Liver (tissue), 3 donors: Measurements from ENCODE around the gene ARL4D.

Experiments used
- GABPA ChIP-seq, 2 donors: IDR thresholded peaks in 1 of 2; conservative IDR thresholded peaks in 1 of 2; 2 replicates each; pipeline ENCODE4 v1.6.1; 2016; ENCODE audit warnings: antibody characterized with exemption in 2 of 2, mild to moderate bottlenecking in 1 of 2, moderate library complexity in 1 of 2
- SP1 ChIP-seq: IDR thresholded peaks from 2 replicates; pipeline ENCODE4 v1.6.1; 2018; ENCODE audit warnings: antibody characterized with exemption, mild to moderate bottlenecking
- TAF1 ChIP-seq: conservative IDR thresholded peaks from 2 replicates; pipeline ENCODE4 v1.6.1; 2016; ENCODE audit warnings: antibody characterized with exemption, mild to moderate bottlenecking
- YY1 ChIP-seq: IDR thresholded peaks from 2 replicates; pipeline ENCODE4 v1.6.1; 2016; ENCODE audit warnings: antibody characterized with exemption, mild to moderate bottlenecking
- TF ChIP-seq, protein P1 (sequence below): fragments of 150-350 bp; IDR thresholded peaks from 2 replicates; pipeline ENCODE4 v1.5.1; 2017; ENCODE audit warnings: improper control_type of control experiment, low read depth, low read length; ENCODE audit not compliant: missing input control
- TF ChIP-seq, protein P2 (sequence below): IDR thresholded peaks from 2 replicates; pipeline ENCODE4 v1.6.1; 2016; ENCODE audit warnings: antibody characterized with exemption
- TF ChIP-seq, protein P3 (sequence below): IDR thresholded peaks from 2 replicates; pipeline ENCODE4 v1.6.1; 2016; ENCODE audit warnings: antibody characterized with exemption
- TF ChIP-seq, protein P4 (sequence below): IDR thresholded peaks from 2 replicates; pipeline ENCODE4 v1.6.1; 2016; ENCODE audit warnings: antibody characterized with exemption, mild to moderate bottlenecking
- donor health status: healthy.
- donor health status: healthy.

DNA sequence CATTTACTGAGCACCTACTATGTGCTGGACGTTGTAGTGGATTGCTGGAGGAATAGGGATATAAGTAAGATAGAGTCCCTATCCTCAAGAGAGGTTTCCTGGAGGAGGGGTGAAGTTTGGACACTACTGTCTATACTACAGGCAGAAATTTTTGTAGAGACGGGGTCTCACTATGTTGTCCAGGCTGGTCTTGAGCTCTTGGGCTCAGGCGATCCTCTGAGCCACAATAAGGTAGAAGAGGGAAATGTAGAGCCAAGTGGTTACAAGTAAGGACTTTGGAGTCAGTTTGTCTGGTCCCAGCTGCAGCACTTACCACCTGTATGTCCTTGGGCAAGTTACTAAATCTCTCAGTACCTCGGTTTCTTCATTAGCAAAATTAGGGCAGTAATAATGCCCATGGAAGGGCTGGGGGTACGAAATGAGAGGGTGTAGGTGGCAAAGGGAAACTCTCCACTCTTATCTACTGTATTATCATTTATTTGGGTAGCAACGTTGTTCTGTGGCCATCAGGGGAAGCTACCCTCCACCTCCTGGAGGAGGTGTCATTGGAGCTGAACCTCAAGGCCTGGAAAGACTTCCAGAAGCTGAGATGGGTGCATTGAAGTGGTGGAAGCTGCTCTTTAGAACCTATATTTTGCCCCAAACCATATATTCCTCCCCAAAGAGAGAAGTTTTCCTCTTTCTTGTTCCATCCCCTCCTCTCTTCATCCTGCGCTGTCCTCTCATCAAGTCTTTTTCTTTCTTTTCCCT, 50.1 kb downstream of the ARL4D start:
- TF ChIP-seq, protein P1, sequence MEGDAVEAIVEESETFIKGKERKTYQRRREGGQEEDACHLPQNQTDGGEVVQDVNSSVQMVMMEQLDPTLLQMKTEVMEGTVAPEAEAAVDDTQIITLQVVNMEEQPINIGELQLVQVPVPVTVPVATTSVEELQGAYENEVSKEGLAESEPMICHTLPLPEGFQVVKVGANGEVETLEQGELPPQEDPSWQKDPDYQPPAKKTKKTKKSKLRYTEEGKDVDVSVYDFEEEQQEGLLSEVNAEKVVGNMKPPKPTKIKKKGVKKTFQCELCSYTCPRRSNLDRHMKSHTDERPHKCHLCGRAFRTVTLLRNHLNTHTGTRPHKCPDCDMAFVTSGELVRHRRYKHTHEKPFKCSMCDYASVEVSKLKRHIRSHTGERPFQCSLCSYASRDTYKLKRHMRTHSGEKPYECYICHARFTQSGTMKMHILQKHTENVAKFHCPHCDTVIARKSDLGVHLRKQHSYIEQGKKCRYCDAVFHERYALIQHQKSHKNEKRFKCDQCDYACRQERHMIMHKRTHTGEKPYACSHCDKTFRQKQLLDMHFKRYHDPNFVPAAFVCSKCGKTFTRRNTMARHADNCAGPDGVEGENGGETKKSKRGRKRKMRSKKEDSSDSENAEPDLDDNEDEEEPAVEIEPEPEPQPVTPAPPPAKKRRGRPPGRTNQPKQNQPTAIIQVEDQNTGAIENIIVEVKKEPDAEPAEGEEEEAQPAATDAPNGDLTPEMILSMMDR = no peak
- TF ChIP-seq YY1 (no peak), GABPA (IDR thresholded peaks at IDR 0.05 in 1 of 2, conservative IDR thresholded peaks at IDR 0.05 in 1 of 2) (no peak), TAF1 (no peak), SP1 (no peak)
- TF ChIP-seq, protein P2, sequence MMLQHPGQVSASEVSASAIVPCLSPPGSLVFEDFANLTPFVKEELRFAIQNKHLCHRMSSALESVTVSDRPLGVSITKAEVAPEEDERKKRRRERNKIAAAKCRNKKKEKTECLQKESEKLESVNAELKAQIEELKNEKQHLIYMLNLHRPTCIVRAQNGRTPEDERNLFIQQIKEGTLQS = no peak
- TF ChIP-seq, protein P3, sequence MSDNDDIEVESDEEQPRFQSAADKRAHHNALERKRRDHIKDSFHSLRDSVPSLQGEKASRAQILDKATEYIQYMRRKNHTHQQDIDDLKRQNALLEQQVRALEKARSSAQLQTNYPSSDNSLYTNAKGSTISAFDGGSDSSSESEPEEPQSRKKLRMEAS = no peak
- TF ChIP-seq, protein P4, sequence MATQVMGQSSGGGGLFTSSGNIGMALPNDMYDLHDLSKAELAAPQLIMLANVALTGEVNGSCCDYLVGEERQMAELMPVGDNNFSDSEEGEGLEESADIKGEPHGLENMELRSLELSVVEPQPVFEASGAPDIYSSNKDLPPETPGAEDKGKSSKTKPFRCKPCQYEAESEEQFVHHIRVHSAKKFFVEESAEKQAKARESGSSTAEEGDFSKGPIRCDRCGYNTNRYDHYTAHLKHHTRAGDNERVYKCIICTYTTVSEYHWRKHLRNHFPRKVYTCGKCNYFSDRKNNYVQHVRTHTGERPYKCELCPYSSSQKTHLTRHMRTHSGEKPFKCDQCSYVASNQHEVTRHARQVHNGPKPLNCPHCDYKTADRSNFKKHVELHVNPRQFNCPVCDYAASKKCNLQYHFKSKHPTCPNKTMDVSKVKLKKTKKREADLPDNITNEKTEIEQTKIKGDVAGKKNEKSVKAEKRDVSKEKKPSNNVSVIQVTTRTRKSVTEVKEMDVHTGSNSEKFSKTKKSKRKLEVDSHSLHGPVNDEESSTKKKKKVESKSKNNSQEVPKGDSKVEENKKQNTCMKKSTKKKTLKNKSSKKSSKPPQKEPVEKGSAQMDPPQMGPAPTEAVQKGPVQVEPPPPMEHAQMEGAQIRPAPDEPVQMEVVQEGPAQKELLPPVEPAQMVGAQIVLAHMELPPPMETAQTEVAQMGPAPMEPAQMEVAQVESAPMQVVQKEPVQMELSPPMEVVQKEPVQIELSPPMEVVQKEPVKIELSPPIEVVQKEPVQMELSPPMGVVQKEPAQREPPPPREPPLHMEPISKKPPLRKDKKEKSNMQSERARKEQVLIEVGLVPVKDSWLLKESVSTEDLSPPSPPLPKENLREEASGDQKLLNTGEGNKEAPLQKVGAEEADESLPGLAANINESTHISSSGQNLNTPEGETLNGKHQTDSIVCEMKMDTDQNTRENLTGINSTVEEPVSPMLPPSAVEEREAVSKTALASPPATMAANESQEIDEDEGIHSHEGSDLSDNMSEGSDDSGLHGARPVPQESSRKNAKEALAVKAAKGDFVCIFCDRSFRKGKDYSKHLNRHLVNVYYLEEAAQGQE = no peak
